Daoy (cell line): ENCODE results near the gene PNPLA5. TPM values are rescaled to one million over a fixed set of nuclear protein-coding genes. Genes with fewer than 3 reads are reported as not detected.

ENCODE experiments used
- DNase-seq: peaks from one replicate; pipeline ENCODE4 v3.0.0-alpha.2; 2015; ENCODE audit warnings: low read depth
- total RNA-seq: library from RNA; depleted of rRNA; stranded (reverse); fragments of >200 nt; shearing (Covaris generic); gene quantifications from 2 replicates; pipeline ENCODE4 v1.2.3, GENCODE V29; 2014

PNPLA5 gene
- total RNA-seq, 1 experiment from 2014 or later = not detected

DNA sequence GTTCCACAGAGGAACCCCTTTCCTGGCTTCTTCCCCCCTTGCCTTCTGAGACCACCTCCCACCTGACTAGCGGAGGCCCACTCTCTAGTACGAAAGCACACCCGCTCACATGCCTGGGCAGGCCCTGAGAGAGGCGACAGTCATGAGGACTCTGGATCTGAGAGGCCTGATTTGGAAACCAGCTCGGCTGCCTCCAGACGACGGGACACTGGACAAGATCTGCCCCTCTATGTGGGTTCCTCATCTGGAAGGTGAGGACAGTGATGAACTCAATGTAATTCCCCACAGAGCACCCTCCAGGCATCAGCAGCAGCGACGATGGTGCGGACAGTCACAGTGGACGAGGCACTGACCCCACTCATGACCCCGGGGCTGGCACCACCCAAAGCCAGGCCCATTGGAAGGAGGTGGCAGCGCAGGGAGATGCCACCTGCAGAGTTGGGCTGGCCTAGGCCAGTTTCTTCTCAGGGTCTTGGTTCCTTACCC is 37.0 kb downstream of the PNPLA5 start:
- DNase-seq = no peak

DNA sequence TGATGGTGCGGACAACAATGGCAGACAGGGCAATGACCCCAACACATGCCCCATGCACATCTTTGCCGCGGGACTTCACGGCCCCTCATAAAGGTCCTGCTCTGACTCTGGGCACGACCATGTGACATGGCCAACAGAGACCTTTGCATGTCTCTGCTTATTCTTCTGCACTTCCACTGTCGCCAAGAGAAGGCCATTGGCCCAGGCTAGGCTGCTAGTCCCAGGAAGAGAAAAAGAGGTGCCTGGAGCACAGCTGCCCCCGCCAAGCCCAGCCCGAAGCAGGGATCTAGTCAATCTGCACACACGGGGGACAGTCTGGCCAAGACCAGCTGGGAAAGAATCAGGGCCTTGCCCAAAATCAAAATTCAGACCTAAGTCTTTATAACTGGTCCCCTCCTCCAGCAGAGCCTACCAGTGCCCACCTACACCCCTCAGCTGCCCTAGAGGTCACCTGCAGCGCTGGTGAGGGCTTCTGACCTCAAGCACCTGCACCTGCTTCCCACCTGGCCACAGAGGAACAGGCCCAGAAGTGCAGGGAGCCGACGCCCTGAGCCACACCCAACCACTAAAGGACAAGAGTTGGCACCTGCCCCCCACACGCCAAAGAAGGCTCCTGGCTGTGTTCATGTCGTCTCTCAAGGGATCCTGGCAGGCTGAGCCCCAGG is 37.6 kb downstream of the PNPLA5 start:
- no peak for DNase-seq

DNA sequence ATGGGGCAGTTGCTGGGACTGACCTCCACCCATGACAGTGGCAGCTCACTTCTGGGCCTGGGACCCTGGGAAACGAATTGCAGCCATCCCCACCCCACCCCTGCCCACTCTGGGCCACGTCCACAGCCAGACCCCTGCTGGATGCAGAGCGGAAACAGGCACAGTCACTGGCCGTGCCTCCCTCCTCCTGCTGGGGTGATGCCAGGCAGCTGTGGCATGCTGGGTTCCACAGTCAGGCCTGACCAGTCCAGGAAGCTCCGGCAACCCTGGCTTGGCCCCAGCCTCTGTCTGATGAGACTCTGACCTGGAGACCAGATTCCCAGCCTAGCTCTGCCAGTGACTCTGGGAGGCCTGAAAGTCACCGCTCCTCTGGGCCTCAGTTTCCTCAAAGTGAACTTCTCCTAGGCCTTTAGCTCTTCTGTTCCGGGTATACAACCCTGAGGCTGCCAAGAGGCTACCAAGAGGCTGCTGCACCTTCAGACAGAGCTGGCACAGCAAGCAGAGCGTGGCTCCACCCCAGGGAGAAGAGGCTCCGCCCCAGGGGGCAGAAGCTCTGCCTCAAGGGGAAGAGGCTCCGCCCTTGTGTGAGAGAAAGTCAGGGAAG is 38.4 kb downstream of the PNPLA5 start:
- peak; percentile 51 for DNase-seq

DNA sequence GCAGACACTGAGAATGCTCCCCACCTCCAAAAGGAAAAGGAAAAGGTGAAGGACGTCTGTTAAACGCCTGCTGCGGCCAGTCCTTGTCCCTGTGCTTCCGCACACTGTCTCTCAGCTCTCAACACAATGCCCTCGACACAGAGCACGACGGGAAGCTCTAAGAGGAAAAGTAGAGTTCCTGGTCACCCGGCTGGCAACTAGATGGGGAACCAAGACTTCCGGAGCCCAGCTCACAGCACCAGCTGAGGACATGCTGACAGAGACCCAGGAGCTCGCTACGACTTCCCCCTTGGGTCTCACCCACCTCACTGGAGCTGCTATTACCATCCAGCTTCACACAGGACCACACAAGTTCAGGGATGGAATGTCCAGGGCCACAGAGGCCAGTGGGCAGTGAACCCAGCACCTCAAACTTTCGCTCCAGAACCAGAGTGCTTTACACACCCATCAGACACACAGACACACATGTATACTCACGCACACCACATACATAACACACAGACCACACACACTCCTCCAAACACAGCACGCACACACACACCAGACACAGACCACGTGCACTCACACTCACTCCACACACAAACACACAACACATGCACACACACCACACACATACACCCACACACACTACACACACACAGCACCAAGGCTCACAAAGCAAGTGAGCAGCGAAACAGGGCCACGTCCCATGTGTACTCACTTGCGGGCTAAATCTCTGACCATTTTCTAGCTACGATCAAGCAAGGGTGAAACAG is 39.1 kb downstream of the PNPLA5 start:
- DNase-seq = no peak

DNA sequence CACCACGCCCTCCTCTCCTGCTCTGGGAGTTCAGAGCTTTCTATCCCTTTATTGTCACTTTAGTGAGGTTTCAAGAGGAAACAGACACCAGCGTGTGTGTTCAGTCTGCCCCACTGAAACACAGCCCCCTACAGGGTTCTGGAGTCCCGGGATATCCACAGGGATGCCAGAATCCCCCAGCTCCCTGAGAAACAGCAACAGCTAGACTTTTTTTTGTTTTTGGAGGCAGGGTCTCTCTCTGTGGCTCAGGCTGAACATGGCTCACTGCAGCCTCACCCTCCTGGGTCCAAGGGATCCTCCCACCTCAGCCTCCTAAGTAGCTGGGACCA is 39.9 kb downstream of the PNPLA5 start:
- DNase-seq = no peak

DNA sequence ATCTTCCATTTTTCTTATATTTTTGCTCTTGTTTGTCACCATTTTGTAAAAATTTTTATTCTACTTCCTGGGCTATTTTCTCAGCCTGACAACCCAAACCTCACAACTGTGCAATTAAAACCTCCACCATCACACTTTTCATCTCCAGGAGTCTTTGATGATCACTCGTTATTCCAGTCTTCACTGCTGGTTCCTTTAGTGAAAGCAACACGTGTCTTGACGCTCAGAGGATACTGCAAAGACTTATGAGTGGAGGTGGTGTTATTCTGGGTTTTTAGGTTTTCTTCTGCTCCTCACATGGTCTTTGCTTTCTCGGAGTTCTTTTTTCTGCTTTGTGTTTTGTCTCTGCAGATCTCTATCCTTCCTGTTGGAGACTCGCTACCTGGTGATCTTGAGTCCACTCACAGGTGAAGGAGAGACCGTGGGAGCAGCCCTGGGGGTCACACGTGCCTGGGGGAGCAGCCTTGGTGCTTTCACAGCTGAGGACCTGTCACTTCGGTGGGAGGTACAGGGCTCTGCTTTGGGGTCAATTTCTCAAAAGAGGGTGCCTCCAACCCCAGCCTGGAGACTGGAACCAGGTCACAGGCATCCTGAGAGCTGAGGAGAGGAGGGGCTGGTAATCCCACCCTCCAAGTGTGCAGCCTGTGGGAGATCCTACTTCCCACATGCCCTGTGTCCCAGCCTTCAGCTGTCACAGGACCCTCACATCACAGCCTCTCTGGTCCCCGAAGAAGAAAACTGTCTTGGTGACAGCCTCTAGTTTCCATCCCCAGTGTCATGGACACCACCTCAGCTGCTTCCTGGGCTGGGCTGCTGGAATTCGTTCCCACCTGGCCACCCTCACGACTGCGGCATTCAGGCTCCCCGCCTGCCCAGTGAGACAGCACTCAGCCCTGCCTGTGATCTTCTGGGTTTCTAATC is 40.5 kb downstream of the PNPLA5 start:
- no peak for DNase-seq

DNA sequence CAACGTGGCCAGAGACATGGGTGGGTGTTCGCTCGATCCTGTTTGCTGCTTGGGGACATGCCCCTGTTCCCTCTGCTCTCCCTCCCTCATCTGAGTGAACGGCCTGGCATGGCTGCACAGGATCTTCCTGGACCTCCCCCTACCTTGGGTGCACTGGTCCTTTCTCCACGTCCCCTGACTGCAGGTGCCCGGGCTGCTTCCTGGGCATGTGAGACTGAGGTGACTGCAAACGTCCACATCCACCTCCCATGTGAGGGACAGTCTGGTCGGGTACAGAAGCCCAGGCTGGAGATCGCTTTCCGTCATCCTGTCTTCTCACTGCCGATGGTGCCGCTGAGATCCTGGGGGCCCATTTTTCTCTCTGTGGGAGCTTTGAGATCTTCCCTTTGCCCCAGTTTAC is 41.3 kb downstream of the PNPLA5 start:
- DNase-seq = no peak

DNA sequence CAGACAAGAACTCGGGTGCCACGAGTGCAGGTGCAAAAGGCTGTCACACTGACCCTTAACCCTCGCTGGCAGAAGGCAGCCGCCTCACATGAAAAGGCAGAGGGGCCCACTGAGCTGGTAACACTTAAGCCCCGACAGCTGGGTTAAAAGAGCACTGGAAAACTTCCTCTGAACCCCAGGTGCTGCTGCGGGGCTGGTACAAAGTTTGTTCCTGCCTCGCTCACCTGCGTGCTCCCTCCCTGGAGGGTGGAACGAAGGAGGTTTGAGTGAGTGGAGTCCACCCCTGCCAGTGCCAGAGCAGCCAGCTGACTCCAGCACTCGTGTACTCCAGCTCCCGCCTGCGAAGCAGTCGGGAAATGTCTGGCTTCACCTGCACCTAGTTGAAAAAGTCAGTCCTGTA is 42.1 kb downstream of the PNPLA5 start:
- no peak for DNase-seq

DNA sequence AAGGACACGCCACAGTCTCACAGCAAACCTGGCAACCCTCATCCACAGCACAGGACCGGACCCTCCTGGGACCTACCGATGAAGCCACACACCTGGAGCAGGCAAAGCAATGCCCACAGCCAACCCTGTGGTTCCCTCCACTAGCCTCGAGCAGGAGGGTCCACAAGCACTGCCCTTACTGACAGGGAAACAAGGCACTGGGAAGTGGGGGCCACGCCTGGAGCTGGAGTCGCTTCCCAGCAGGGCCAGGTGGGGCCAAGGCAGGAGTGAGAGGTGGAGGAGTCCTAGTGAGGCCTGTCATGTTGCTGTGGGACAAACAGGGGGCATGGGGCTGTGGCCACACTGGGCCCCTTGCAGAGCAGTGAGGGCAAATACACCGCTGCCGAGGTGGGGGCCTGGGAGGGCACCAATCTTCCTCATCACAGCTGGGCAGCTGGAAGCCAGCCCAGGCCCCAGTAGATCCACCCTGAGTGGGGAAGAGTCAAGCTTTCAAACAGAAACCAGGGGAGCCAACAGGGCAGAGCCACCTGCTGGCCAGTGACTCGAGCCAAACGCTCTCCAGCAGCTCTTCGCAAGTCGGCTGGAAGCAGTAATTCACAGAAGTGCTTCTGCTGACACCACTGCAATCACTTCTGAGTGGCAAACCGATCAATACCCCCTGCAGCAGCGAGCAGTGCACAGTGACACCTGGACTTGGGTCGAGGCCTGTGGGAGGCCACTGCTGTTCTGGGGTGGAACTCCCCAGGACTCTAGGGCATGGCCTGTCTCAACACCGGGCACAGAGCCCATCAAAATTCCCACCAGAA is 43.2 kb downstream of the PNPLA5 start:
- DNase-seq = peak; percentile 41

DNA sequence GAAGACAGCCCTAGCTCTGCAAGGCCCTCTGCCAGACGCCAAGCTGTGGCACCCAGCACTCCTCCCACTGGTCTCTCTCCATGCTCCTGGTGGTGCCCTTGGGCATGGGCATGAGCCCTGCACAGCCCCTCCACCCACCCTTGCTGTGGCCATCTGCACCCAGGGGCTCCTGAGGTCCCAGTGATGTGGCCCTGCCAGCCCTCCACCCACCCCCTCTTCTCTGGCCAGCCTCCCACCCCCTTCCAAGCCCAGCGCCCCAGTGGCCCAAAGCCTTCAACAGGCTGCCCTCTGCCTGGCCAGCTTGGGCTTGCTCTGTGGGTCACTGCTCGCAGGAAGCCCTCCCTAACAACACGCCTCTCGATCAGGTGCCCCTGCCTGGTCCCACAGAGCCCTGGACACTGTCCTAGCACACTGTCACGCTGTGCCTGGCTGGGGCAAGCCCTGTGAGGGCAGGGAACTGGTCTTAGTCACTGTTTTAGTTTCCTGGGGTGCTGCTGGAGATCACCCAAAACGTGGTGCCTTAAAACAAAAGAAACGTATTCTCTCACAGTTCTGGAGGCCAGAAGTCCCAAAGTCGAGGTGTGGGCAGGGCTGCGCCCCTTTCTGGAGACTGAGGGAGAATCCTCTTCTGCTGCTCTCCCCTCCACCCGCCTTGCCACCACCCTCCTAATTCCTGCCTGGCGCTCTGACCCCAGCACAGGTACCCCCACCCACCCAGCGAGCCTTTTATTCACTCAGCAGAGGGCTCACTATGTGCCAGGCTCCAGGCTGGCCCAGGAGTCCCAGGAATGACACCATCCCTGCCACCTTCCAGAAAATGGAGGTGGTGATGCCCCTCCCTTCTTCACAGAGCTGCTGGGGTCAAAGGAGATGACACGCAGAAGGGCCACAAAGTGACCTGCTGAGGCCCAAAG is 44.2 kb downstream of the PNPLA5 start:
- DNase-seq = no peak

DNA sequence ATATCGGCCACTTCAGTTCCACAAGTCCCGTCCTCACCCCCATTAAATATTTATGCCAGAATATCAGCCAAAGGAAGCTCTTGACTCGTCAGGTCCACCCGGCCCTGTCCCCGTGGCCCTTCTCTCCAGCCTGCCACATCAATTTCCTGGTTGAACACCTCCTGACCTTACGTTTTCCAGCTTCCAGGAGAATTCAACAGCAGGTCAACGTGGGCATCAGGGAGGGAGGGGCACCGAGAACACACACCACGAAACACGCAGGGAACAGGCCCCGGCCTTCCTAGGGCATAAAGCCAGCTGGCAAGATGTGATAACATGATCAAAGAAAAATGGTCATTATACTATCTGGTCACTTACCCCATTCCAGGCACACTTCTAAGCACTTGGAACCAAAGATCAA is 44.8 kb downstream of the PNPLA5 start:
- no peak for DNase-seq

DNA sequence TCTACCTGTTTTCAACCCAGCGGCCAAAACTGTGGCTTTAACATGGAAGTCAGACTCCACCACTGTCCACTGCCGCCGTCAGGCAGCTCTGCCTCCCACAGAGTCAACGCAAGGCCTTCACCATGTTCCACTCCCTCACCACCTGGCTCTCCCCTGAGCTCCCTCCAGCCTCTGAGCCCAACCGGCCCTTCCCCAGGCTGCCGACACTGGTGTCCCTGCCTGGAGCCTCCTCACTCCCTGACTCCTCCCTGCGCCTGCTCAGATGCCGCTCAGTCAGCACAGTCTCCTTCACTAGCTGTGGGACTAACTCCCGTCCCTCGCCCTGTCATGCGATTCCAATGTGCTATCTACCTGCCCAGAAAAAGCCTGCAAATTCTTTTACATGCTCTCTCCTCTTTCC is 45.8 kb downstream of the PNPLA5 start:
- DNase-seq = no peak

DNA sequence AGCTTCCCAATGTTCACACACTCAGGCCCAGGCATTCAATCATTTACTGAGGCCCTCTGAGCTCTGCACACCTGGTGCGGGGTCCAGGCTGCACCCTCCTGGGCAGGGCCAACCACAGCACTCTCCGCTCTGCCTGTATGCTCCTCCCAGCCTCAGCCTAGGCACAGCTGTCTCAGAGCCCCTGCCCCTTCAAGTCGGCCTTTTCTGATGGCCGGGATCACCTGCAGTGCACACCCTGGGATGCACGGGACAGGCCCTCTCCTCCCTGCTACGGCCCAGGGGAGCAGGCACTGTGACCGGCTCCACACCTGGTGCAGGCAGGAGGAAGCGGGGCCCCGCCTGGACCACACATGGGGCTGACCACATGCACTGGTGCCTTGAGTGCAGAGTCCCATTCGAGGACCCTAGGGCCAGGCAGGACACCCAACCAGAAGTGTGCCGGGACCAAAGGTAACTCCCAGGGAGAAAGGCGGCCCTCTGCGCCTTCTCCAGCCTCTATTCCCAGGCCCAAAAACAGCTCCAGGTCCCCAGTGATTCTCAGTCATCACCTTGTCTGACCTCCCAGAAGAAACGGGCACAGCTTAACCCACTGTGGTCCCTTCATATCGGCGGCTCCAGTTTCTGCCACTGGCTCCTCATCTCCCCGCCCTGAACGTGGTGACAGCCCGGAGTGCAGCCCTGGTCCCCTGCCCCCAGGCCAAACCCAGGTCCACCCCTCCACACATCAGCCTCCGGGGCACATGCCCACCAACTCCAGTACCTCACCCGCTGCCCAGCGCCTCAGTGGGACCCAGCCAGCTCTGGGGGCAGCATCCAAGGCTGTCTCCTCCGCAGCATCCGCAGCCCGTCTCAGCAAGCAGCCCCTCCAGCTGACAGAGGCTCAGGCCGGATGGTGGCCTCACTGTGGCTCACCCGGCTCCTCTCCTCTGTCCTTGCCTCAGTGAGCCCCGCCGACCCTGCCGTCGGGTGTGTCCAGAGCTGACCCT is 47.0 kb downstream of the PNPLA5 start:
- DNase-seq = no peak

DNA sequence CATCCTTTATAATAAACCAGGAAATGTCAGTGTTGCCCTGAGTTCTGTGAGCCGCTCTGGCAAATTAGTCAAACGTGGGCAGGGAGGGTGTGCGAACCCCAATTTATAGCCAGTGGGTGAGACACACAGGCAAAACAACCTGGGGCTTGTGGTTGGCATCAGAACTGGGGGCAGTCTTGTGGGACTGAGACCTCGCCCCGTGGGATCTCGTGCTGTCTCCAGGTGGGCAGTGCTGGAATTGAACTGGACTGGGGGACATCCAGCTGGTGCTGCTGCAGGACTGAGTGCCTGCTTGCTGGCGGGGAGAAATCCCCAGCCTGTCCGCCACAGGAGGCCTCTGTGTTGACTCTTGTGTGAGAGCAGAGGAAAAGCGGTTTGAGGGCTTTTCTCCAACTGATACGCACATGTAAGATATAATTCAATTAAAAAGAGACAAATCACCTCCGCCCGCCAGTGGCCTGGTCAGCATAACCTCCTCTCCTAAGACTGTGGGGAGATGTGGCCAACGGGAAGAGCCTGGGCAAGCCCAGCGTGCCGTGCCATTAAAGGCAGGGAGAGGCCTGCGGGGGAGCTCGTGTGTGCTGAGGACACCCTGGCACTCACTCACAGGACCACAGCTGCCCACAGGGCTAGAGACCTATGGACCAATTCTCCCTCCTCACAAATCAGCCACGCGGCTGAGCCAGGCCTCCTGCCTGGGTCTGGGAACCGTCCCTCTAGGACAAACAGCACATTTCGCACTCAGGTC is 47.9 kb downstream of the PNPLA5 start:
- DNase-seq = no peak

DNA sequence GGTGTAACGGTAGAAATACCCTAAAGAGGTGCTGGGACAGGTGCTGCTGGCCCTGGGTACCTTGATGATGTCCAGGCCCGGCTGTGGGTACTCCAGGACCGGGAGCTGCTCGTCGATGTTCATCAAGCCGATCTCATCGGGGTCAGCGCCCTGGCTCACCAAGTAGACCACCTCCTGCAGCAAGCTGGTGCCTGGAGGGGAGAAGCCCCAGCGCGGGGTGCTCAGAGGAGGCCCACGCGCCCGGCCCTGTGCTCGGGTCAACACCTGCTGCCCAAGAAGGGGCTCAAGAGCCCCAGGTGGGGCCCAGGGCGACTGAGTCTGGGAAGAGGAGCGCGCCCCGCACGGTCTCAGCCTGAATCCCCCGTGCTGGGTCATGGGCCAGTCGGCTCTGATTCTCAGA is 50.1 kb downstream of the PNPLA5 start:
- no peak for DNase-seq

DNA sequence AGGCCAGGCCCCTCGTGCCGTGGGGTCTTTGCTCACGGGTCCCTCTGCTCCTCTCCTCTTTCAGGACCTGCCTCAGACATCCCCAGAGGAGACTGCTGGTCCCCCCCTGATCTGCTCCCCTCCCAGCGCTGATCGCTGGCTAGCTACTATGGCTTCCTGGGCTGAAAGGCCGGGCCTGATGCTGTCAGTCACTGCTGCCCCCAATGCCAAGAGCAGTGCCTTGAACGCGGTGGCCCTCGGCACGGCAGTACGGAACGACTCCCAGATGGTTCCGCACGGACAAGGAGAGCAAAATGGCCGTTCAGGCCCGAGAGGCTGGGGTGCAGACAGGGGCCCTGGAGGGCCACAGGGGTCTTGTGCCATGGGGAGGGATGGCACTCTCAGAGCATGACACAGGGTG is 51.0 kb downstream of the PNPLA5 start:
- DNase-seq = no peak

DNA sequence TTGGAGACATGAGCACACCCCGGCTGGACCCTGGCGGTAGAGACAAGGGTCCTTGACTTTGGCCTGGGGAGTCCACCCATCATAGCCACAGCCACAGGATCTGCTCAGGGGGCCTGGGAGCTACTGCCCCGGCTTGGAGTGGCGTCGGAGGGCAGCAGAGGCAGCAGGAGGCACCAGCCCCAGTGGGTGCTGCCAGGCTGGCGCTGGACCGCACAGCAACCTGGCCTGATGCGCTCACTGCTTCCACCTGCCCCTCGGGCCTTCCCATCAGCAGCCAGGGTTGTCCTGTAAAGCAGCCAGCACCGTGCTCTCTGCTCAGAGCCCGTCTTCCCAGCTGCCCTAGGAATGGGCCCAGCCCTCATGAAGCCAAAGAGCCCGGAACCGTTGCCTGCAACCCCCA is 51.4 kb downstream of the PNPLA5 start:
- no peak for DNase-seq

DNA sequence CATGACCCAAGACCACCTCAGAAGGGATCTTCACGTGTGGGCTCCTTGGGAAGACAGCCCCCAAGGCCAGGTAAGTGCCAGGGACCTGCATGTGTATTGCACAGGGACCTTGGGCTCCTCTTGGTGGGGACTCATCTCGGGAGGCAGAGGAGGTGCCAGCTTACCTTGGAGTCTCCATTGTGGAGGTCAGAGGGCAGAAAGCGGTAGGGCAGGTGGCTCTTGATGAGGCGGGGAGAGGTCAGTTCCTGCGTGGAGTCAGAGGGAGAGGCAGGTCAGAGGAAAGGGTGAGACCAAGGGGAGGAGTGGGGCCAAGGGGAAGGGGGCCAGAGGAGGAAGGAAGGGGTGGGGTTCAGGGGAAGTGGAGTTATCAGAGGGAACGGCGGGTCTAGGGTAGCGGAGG is 52.0 kb downstream of the PNPLA5 start:
- DNase-seq = no peak
